HG02943 (cell line): ENCODE data around the gene TET1.
"Not testable (repeated sequence)": the region's sequence is repeated elsewhere in the genome, so short reads cannot be mapped to it uniquely, and the experiment has no call there.

ENCODE experiments used
- ATAC-seq: cut with Tn5 transposase; IDR thresholded peaks from one replicate; pipeline ENCODE4 v1.9.1; 2021; ENCODE audit warnings: mild to moderate bottlenecking, low read depth, moderate library complexity; ENCODE audit not compliant: unreplicated experiment

TET1 gene

DNA sequence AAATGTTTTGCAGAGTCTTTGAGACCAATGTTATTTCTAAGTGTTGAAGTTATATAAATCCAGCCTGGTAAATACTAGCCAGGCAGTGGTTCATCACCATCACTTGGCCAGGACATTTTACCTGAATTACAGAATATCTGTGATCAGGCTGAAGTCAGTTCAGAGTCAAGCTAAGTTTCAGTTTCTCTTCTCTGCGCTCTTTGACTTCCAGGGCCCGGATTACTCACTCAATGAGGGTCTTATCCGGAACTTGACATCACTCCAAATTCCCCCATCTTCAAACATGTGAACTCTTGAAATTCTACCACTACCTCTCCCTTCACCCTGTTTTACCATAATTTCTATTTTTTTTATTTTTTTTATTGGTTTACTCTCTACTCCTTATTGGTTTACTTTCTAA, 124.3 kb downstream of the TET1 start:
- ATAC-seq: no peak

DNA sequence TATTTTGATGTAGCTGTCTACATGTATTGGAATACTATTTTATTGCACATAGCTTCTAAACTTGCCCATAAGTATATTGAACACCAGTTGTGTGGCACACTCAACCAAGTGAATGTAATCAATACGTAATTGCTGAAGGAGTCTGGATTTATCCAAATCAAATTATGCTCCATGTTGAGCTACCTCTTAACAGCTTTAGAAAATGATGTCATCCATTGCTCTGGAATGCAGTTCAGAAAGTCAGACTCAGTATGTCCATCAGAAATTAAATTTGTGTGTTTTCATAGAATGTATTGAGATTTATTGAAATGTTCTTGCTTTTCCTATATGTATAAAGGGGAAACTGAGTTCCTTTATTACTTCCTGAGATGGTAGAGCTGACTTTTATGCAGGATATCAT, 135.9 kb downstream of the TET1 start:
- ATAC-seq: no peak

DNA sequence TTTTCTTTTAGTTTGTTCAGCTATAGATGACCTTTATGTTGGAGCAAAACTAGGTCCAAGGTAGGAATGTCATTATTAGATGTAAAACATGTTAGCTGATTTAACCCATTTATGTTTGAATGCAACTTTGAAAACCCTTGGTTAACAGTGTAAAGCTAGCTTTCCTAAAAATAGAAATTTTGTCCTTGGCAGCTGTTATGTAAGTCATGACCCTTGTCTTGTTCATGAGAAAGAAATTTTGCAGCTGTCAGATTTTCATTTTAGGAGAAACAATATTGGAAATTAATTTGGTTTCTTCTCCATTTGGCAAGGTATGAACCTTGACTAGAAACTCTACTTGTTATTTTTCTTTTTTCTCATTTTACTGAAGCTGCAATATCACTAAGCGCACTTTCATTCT, 137.0 kb downstream of the TET1 start:
- ATAC-seq: no peak

DNA sequence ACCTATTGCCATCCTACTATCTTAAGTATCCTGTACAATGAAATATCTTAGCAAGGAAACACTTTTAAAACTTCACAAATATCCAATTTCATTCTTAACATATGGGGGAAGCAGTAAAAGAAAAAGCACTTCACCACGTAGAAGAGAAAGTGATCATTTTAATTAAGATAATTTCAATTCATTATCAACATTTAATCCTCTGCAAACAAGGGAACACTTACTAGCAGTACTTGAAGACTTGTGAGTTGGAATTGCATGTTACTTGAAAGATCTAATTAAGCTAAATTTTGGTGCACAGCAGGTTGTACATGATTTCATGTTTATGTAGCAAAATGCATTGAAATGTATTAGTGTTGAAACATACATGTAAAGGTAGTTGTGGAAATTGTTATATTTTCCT, 140.1 kb downstream of the TET1 start:
- no peak for ATAC-seq

DNA sequence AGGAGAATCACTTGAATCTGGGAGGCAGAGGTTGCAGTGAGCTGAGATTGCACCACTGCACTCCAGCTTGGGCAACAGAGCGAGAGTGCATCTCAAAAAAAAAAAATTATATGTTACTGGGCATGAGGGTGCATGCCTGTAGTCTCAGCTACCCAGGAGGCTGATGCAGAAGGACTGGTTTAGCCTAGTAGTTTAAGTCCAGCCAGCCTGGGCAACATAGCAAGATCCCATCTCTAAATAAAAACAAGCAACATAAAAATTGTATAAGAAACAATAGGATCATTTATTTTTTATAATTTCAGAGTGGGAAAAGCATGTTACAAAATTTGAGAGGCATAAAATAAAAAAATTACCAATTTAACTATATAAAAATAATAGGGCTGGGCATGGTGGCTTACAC, 145.4 kb downstream of the TET1 start:
- no peak for ATAC-seq

DNA sequence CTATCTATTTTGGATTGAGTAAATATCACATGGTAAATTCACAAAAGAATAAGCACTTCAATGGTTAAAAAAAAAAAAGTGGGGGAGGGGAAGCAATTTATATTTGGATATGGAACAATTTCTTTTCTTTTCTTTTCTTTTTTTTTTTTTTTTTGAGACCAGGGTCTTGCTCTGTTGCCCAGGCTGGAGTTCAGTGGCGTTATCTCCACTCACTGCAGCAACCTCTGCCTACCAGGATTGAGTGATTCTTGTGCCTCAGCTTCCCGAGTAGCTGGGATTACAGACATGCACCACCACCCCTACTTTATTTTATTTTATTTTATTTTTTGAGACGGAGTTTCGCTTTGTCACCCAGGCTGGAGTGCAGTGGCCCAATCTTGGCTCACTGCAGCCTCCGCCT, 148.8 kb downstream of the TET1 start:
- ATAC-seq: not testable (repeated sequence)

DNA sequence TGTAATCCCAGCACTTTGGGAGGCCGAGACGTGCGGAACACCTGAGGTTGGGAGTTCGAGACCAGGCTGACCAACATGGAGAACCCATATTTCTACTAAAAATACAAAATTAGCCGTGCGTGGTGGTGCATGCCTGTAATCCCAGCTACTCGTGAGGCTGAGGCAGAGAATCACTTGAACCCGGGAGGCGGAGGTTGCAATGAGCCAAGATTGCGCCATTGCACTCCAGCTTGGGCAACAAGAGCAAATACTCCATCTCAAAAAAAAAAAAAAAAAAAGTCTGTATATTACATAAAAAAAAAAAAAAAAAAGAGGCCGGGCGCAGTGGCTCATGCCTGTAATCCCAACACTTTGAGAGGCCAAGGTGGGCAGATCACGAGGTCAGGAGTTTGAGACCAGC, 152.9 kb downstream of the TET1 start:
- not testable (repeated sequence) for ATAC-seq

DNA sequence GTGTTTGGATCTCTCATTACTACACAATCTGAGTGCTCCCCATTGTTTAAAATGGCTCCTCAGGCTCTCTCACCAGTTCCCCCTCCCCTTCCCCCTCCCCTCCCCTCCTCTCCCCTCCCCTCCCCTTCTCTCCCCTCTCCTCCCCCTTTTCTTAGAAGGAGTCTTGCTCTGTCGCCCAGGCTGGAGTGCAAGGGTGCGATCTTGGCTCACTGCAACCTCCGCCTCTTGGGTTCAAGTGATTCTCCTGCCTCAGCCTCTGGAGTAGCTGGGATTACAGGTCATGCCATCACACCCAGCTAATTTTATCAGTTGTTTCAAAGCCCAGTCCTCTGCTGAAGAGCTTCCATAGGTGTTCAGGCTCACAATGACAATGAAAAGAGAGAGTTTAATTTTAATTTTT, 157.3 kb downstream of the TET1 start:
- ATAC-seq: no peak

DNA sequence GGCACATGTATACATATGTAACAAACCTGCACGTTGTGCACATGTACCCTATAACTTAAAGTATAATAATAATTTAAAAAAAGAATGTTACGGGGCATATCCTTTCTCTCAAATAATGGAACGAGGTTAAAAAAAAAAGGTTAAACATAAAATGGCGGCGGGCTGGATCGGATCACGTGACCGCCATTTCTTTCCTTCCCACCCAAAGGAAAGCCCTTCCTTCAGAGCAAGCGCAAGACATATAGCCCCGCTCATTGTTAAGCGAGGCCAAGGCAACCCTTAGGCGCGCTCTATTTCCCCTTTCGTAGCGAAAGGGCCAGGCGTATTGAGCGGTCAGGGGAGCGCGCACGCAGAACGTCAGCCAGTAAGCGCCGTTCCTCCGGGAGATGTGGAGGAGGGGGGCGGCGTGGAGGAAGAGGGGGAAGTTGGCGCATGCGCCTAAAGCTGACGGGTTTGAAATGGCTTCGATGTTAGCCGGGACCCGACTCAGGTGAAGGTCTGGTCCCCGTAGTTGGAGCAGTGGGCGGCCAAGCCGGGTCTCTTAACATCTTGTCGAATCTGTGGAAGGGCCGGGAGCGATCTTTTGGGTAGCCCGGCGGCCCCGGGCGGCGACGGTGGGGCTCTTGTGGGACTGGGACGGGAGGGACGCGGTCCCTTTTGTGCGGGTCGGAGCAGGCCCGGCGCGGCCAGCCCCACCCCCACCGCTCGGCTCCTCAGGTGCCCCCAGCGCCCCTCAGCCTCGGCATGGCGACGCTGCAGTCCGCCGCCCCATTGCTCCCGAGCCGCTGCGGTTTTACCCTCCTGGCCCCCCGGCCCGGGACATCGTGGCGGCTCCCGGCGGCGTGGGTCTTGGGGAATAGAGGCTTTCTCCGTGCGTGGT, 160.9 kb downstream of the TET1 start, which contains the start of gene CCAR1:
TSS of gene CCAR1 (plus strand) at position 447 of the 880 bp plus-strand sequence. CDS start 1,266 bp downstream, outside the sequence.
- peak; percentile 98 for ATAC-seq

DNA sequence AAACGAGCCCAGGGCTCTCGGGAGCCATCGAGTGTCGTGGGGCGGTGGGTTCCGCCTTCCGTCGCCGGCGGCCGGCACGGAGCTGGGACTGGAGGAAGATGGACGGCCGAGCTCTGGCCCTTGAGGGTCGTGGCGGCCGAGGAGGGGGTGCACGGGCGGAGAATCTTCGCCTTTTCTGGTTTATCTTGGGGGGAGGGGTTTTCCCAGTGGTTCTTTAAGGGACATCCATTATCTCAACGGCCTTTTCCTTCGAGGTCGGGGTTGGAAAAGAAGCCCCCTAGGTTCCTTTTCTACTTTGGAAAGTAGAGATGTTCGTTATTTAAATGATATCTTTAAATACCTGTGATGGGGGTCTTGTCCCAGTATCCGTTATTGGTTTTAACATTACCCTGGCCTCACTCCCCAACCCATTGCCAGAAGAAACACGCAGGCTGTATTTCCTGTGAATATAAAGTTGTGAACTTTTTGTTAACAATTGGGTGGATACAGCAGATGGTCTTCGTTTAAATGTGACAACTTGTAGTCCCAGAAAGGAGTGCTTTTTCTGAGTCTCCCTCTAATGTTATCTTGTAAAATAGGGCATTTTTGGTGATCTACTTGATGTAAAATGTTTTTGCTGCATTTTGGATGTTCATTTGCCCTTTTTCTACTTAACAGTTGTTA, 161.7 kb downstream of the TET1 start:
- ATAC-seq: peak; percentile 25

DNA sequence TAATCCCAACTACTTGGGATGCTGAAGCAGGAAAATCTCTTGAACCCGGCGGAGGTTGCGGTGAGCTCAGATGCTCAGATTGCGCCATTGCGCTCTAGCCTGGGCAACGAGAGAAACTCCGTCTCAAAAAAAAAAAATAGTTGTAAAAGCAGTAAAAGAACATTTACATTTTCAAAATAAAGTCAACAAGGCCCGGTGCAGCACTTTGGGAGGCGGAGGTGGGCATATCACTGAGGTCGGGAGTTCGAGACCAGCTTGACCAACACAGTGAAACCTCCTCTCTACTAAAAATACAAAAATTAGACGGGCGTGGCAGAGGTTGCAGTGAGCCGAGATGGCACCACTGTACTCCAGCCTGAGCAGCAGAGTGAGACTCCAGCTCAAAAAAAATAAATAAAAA, 164.9 kb downstream of the TET1 start:
- ATAC-seq: no peak

DNA sequence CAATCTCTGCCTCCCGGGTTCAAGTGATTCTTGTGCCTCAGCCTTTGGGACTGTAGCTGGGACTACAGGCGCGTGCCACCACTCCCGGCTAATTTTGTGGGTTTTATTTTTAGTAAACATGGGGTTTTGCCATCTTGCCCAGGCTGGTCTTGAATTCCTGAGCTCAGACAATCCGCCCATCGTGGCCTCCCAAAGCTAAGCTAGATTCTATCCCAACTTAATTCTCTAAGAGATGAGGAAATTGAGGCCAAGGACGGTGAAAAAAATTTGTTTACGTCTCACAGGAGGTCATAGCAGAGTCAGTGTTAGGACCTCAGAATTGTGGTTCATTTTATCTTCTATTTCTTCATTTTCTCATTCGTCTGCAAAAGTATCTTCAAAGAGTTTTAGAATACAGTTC, 167.0 kb downstream of the TET1 start:
- ATAC-seq: no peak

DNA sequence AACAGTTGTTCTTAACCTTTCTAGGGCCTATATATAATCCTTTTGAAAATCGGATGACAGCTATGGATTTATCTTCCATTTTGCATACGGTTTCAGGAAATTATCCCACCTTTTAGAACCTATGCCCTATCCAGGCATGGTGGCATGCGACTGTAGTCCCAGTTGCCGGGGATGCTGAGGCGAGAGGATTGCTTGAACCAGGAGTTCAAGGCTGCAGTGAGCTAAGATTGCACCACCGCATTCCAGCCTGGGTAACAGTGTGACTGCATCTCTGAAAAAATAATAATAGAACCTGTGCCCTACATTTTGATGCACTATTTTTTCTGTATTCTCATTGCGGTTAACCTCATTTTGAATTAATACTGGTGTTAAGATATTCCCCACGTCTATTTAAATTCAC, 172.5 kb downstream of the TET1 start:
- ATAC-seq: no peak

DNA sequence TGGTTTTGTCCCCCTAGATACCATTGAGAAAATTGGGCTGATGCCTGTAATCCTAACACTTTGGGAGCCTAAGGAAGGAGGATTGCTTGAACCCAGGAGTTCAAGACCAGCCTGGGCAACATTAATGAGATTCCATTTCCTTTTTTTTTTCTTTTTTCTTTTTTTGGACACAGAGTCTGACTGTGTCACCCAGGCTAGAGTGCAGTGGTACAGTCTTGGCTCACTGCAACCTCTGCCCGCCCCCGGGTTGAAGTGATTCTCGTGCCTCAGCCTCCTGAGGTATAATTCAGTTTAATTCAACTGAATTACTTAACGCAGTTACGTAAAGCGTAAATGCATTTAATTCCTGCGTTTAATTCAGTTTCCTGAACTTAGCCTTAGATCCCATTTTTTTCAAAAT, 174.2 kb downstream of the TET1 start:
- no peak for ATAC-seq

DNA sequence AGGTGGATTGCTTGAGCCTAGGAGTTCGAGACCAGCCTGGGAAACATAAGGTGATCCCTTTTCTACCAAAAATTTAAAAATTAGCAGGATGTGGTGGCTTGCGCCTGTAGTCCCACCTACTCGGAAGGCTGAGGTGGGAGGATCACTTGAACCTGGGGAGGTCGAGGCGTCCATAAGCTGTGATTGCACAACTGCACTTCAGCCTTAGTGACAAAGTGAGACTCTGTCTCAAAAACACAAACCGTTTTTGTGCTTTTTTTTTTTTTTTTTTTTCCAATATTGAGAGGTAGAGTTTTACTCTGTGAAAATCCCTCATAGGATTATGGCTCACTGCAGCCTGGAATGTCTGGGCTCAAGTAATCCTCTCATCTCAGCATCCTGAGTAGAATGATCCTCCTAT, 175.0 kb downstream of the TET1 start:
- no peak for ATAC-seq

DNA sequence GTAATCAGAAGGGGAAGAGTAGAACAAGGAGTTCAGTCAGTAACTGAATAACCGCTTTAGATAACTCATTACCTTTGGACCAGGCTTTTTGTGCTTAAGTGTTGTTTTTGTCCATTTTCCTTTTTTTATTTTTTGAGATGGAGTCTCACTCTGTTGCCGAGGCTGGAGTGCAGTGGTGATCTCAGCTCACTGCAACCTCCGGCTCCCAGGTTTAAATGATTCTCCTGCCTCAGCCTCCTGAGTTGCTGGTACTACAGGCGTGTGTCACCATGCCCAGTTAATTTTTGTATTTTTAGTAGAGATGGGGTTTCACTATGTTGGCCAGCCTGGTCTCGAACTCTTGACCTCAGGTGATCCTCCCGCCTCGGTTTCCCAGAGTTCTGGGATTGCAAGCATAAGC, 175.6 kb downstream of the TET1 start:
- ATAC-seq: not testable (repeated sequence)

DNA sequence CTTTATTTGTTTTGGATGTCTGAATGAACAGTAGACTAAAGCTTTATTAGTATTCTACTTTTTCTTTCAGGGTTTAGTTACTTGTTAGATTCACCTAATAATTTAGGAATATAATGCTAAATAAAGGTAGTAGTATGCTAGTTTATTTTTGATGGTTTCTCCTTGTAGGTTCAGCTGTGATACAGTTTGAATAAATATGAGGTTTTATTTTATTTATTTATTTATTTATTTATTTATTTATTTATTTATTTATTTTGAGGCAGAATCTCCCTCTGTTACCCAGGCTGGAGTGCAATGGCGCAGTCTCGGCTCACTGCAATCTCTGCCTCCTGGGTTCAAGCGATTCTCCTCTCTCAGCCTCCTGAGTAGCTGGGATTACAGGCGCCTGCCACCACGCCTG, 180.5 kb downstream of the TET1 start:
- not testable (repeated sequence) for ATAC-seq

DNA sequence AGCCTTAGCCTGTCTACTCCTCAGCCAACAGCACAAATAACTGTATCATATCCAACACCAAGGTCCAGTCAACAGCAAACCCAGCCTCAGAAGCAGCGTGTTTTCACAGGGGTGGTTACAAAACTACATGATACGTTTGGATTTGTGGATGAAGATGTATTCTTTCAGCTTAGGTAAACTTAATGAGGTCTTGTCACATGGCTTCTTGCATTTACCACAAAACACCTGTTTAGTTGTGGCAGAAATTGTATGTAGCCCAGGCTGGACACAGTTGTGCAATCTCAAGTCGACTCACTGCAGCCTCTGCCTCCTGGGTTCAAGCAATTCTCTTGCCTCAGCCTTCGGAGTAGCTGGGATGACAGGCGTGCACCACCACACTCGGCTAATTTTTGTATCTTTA, 182.3 kb downstream of the TET1 start:
- no peak for ATAC-seq
